HG03354 (cell line): ENCODE results near the gene VAV1.
"Not testable (repeated sequence)": the region's sequence is repeated elsewhere in the genome, so short reads cannot be mapped to it uniquely, and the experiment has no call there.

Experiments
- ATAC-seq: cut with Tn5 transposase; IDR thresholded peaks from one replicate; pipeline ENCODE4 v1.9.1; 2021; ENCODE audit warnings: mild to moderate bottlenecking; ENCODE audit not compliant: unreplicated experiment, poor library complexity, severe bottlenecking

VAV1 gene

GRCh38 chr19:6778386-6778785, 5.9 kb downstream of the VAV1 start:
- ATAC-seq: no peak

GRCh38 chr19:6779206-6779605, 6.7 kb downstream of the VAV1 start:
- no peak for ATAC-seq

- ATAC-seq: no peak
These were observed 14.9 kb downstream of the VAV1 start for GRCh38 chr19:6787393-6787792.

DNA sequence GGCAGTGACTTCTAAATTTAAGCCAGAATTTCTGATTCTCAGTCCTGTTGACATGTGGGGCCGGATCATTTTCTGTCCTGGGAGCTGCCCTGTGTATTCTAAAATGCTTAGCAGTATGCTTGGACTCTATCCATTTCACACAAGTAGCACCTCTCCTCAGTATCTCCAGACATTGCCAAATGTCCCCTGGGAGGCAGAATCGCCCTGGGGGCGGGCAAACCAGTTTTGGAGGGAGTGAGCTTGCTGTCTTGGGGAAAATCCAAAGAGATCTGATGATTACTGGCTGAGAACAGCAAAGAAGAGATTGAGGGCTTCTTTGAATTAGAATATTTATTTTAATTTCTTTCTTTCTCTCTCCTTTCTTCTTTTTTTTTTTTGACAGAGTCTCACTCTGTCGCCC, 16.4 kb downstream of the VAV1 start:
- no peak for ATAC-seq

- ATAC-seq: no peak
These were observed 18.0 kb downstream of the VAV1 start for GRCh38 chr19:6790194-6791128.

- ATAC-seq: no peak
These were observed 18.7 kb downstream of the VAV1 start for GRCh38 chr19:6791237-6791636.

GRCh38 chr19:6793411-6793810, 20.9 kb downstream of the VAV1 start:
- ATAC-seq: no peak

DNA sequence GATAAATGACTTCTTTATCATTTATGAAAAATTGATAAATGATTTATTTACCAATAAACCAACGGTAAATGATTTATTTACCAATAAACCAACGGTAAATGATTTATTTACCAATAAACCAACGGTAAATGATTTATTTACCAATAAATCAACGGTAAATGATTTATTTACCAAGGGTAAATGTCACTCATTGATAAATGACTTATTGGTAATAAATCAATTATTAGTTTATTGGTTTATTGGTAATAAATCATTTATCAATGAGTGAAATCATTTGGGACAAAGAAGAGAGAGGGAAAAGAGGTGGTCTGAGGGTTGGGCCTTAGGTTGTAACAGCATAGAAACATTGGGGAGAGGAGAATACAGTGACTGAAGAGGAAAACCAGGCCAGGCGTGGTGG, 21.5 kb downstream of the VAV1 start:
- ATAC-seq: no peak

GRCh38 chr19:6794686-6795431, 22.4 kb downstream of the VAV1 start:
- ATAC-seq: no peak

DNA sequence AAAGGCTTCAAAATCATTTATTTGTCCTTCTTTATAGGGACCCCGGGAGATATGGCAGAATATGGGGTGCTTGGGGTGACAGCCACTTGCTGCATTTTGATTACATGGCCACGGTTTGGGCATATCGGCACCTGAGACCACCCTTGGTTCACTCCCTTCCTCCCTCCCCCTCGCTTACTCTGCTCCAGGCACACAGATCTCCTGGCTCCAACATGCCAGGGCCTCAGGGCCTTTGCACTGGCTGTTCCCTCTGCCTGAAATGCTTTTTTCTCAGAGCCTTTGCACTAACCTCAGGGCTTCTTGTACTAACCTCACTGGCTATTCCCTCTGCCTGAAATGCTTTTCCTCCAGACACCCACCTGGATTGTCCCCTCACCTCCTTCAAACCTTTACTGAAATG, 23.8 kb downstream of the VAV1 start:
- no peak for ATAC-seq

DNA sequence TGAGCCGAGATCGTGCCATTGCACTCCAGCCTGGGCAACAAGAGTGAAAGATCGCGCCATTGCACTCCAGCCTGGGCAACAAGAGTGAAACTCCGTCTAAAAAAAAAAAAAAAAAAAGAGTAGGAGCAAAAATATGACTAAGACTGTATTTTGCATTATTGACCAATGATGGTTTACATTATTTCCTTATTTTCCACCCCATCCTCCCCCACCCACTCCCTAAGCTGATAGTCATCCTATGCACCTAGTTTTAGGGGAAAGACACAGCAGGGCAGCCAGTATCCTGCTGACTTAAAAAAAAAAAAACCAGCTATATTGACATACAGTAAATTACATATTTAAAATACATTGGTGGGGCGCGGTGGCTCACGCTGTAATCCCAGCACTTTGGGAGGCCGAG, 25.1 kb downstream of the VAV1 start:
- ATAC-seq: no peak

GRCh38 chr19:6800160-6800790, 27.8 kb downstream of the VAV1 start:
- ATAC-seq: not testable (repeated sequence)

- no peak for ATAC-seq
These were observed 28.5 kb downstream of the VAV1 start for GRCh38 chr19:6800991-6801484.

GRCh38 chr19:6801485-6802086, 29.1 kb downstream of the VAV1 start:
- ATAC-seq: peak; percentile 58

GRCh38 chr19:6802336-6803035, 30.0 kb downstream of the VAV1 start:
- peak; percentile 60 for ATAC-seq

GRCh38 chr19:6803036-6803404, 30.5 kb downstream of the VAV1 start:
- ATAC-seq: no peak

DNA sequence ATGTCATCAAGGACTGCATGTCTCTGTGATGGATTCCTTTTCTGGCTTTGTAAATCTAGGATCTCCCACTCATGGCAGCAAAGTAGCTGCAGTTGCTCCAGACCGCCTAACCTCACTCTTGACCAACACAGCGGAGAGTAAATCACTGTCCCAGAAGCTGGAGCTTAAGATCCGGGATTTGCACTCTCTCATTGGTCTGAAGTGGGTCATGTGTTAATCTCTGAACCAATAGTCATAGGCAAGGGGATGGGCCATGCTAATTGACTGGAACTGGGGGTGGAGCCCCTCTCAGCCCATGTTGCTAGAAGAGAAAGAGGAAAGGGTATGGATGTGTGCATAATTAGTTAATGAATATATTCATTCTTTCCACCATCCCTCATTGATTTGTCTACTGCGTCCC, 34.0 kb downstream of the VAV1 start:
- no peak for ATAC-seq

- ATAC-seq: no peak
These were observed 34.8 kb downstream of the VAV1 start for GRCh38 chr19:6807291-6807690.

DNA sequence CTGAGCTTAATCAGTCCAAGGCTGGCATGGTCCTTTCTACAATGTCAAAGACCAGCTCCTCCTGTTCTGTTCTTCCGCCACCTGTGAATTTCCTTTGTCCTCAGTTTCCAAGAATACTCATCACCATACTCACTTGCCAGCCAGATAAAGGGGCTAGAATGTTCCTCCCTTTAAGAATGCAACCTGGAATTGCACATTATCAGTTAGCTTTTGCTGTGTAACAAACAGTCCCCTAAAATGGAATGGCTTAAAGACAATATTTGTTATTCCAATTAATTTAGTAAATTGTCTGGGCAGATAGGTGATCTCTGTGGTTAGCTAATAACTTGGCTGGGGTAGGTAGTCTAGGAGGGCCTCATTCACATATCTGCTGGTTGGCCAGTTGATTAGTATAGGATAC, 36.0 kb downstream of the VAV1 start:
- no peak for ATAC-seq
